AG04449 (cell line): ENCODE measurements around the gene CXorf51A.
"Not testable (repeated sequence)": the region's sequence is repeated elsewhere in the genome, so short reads cannot be mapped to it uniquely, and the experiment has no call there.

ENCODE experiments used
- CTCF ChIA-PET: fragments of 350-600 bp; formaldehyde crosslinking; extraction: SDS; loops from one replicate; lab custom pipeline; 2021; ENCODE audit warnings: antibody characterized with exemption; lab: Yijun Ruan, JAX
- POLR2A ChIA-PET: fragments of 400-600, 350-600 bp; formaldehyde crosslinking; extraction: SDS; loops from one replicate; lab custom pipeline; 2020; ENCODE audit warnings: antibody characterized with exemption, inconsistent platforms; lab: Yijun Ruan, JAX
- DNase-seq: peaks from one replicate; pipeline ENCODE4 v3.0.0-alpha.2; 2010; ENCODE audit warnings: low read depth, low spot score
- H3K4me3 ChIP-seq: 2 replicates; pipeline ENCODE4 v1.5.1; 2011; ENCODE audit warnings: low read depth, mild to moderate bottlenecking, control low read depth, low read length
- CTCF ChIP-seq: IDR thresholded peaks from one replicate; pipeline ENCODE4 v1.5.1; 2011; ENCODE audit warnings: mild to moderate bottlenecking, moderate library complexity, low read length, control low read depth, inconsistent platforms; ENCODE audit not compliant: insufficient read depth; ENCODE audit errors: missing control alignments

CXorf51A gene

DNA sequence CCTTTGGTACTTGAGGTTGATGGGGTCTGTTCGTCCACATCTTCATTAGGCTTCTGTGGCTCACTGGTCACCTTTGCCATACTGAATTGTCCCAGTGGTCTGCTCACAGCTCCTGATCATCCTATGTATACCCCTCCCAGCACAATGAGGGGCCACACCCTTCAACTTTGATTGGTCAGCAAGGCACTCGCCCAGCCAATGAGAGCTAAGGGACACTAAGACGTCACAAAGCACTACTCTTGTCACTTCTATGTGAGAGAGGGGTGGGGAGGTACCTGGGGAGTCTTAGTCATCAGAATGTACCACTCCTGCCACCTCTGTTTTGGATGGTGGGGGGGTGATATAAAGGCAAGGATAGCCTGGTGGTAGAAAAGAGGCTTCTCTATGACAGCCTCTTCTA, at the start of gene CXorf51A:
CXorf51A (minus strand) TSS at position 101 of the 400 bp plus-strand sequence; CDS start at position 80, 21 bp downstream.
- H3K4me3 ChIP-seq, DNase-seq, CTCF ChIA-PET, POLR2A ChIA-PET: not testable (repeated sequence)

GRCh38 chrX:146863566-146863965, 49.0 kb upstream of the CXorf51A start:
- H3K4me3 ChIP-seq = no peak overlapping the region
- CTCF ChIA-PET = no interaction called here
- TF ChIP-seq CTCF = no peak
- DNase-seq = no peak
- POLR2A ChIA-PET = no interaction called here

- DNase-seq = no peak
- ChIA-PET CTCF (no interaction called here), POLR2A (no interaction called here)
- no peak for TF ChIP-seq CTCF
- no peak overlapping the region for H3K4me3 ChIP-seq
Observed at GRCh38 chrX:146854281-146854680, 39.7 kb upstream of the CXorf51A start.

DNA sequence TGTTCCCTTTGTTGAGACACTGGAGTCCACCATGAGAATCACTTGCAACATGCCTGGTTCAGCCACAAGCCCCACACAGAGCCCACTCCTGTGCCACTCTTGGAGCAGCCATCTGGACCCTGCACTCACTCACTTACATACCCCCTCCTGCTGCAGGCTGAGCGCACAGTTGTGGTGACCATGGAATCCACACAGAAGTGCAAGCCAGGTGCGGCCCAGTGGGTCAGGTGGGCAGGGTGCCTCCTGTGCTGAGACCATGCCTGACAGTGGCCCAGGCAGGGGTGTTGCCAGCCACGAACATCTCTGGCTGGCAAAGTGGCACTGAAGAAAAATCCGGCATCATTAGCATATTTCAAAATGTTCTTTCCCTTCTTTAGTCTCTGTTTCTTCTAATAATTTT, 17.4 kb upstream of the CXorf51A start:
- no peak for TF ChIP-seq CTCF
- no peak for DNase-seq
- CTCF ChIA-PET = no interaction called here
- H3K4me3 ChIP-seq = no peak overlapping the region
- POLR2A ChIA-PET = no interaction called here

- H3K4me3 ChIP-seq, POLR2A ChIA-PET, DNase-seq, CTCF ChIA-PET: not testable (repeated sequence)
Observed at GRCh38 chrX:146809471-146809870, 5.1 kb downstream of the CXorf51A start, which contains the start of gene CXorf51B. Gene CXorf51B (plus strand): TSS chrX:146809771. CDS start chrX:146809792, 21 bp downstream.
